NB4 (cell line): ENCODE data around the gene CLEC17A.
"Not testable (repeated sequence)": the region's sequence is repeated elsewhere in the genome, so short reads cannot be mapped to it uniquely, and the experiment has no call there.

Experiments
- DNase-seq: peaks from one replicate; pipeline ENCODE4 v3.0.0; 2010; ENCODE audit warnings: low read depth
- H3K4me3 ChIP-seq: one replicate; pipeline ENCODE4 v1.5.1; 2011; ENCODE audit warnings: mild to moderate bottlenecking, low read depth, low read length, moderate library complexity
- CTCF ChIP-seq: IDR thresholded peaks from one replicate; pipeline ENCODE4 v1.5.1; 2012; ENCODE audit warnings: low read depth, low read length
- MYC ChIP-seq: IDR thresholded peaks from 2 replicates; pipeline ENCODE4 v1.6.1; 2011; ENCODE audit warnings: low read depth, low read length
- POLR2A ChIP-seq: IDR thresholded peaks from 2 replicates; pipeline ENCODE4 v1.6.1; 2011; ENCODE audit warnings: mild to moderate bottlenecking; ENCODE audit not compliant: insufficient read length; ENCODE audit errors: extremely low read depth
- TF ChIP-seq, protein P1 (sequence below): IDR thresholded peaks from 2 replicates; pipeline ENCODE4 v1.6.1; 2011; ENCODE audit warnings: low read depth, low read length

Gene CLEC17A

GRCh38 chr19:14603990-14604387 lies 21.1 kb downstream of the CLEC17A start:
- H3K4me3 ChIP-seq = no peak overlapping the region
- TF ChIP-seq POLR2A = no peak
- TF ChIP-seq, protein P1, sequence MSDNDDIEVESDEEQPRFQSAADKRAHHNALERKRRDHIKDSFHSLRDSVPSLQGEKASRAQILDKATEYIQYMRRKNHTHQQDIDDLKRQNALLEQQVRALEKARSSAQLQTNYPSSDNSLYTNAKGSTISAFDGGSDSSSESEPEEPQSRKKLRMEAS = no peak
- TF ChIP-seq CTCF = no peak
- TF ChIP-seq MYC = no peak
- DNase-seq = no peak

- TF ChIP-seq POLR2A = no peak
- TF ChIP-seq MYC = no peak
- H3K4me3 ChIP-seq = no peak overlapping the region
- DNase-seq = no peak
Observed at GRCh38 chr19:14606627-14607026, 23.7 kb downstream of the CLEC17A start.

DNA sequence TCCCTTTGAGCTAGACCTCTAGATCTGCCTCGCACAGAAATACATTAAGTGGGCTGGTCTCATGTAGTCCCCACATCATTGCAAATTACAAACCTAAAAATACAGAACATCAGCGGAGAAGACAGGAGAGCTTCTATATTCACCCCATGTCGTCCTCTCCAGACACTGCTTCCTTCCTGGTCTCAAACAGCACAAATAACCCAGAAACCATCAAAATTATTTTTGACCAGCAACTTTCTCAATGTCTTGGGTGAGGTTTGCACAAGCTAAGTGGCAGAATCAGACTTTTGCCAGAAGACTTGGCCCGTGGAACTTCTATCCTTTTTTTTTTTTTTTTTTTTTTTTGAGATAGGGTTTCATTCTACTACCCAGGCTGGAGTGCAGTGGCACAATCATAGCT lies 28.2 kb downstream of the CLEC17A start:
- no peak for DNase-seq
- no peak overlapping the region for H3K4me3 ChIP-seq
- TF ChIP-seq MYC = no peak
- no peak for TF ChIP-seq POLR2A
- TF ChIP-seq CTCF = no peak
- TF ChIP-seq, protein P1 = no peak

DNA sequence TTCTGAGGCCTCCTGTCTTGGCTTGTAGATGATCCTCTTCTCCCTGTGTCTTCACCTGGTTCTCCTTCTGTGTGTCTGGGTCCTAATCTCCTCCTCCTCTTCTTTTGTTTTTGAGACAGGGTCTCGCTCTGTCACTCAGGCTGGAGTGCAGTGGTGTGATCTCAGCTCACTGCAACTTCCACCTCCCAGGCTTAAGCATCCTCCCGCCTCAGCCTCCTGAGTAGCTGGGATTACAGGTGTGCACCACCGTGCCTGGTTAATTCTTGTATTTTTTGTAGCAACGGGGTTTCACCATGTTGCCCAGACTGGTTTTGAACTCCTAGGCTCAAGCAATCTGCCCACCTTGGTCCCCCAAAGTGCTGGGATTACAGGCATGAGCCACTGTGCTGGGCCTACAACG lies 29.4 kb downstream of the CLEC17A start:
- not testable (repeated sequence) for H3K4me3 ChIP-seq, DNase-seq

DNA sequence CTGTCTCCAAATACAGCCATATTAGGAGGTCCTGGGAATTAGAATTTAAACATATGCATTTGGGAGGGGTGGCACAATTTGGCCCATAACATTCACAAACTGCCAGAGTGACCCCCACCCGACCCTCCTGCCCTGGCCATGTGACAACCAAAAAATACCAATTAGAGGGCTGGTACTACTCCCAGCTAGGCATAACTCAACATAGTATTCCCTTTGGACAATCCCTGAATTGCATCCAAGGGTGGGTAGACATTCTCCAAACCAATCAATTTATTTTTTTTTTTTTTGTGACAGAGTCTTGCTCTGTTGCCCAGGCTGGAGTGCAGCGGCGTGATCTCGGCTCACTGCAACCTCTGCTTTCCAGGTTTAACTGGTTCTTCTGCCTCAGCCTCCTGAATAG lies 29.8 kb downstream of the CLEC17A start:
- H3K4me3 ChIP-seq = no peak overlapping the region
- no peak for TF ChIP-seq POLR2A
- TF ChIP-seq, protein P1 = no peak
- TF ChIP-seq CTCF = no peak
- no peak for TF ChIP-seq MYC
- DNase-seq = no peak

- not testable (repeated sequence) for H3K4me3 ChIP-seq, DNase-seq
Observed at GRCh38 chr19:14613399-14614098, 30.7 kb downstream of the CLEC17A start.

DNA sequence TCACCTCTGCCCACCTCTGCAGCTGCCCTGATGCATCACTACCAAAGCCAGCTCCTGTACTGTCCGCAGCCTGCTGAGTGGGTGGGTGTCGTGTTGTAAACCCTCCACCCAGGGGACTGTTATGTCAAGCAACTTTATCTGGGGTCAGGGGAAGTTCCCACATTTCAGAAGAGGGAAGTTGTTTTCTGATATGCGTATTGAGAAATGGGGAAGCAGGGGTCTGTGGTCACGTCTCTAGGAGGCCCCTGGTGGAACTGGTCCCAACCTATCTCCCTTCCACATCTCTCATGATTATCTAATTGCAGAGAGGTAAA lies 31.2 kb downstream of the CLEC17A start:
- no peak overlapping the region for H3K4me3 ChIP-seq
- peak; percentile 95 for DNase-seq
- no peak for TF ChIP-seq CTCF
- TF ChIP-seq MYC = no peak
- TF ChIP-seq, protein P1 = no peak
- no peak for TF ChIP-seq POLR2A
